Measurements from ENCODE around the gene OR56A3.
"Not testable (repeated sequence)": the region's sequence is repeated elsewhere in the genome, so short reads cannot be mapped to it uniquely, and the experiment has no call there.

Gene OR56A3

DNA sequence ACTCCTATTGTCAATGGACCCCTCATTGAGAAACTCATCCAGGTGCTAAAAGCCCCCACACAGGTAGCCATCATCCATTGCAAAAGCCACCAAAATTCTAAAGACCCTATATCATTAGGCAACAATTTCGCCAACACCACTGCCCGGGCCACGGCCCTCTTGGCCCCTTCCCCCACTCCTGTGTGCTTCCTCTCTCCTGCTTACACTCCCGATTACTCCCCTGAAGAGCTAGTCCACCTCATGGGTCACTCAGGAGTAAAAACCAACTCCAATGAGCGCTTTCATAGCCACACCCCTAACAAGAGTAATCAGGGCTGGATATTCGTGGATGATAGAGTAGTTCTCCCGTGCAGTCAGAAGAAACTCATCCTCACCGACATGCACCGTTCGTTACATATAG, 8.9 kb upstream of the OR56A3 start:
- Histone ChIP-seq H3K4me3 (no peak overlapping the region), H3K27ac (no peak overlapping the region)
- no peak for DNase-seq (ENCODE audit: low spot score)
- TF ChIP-seq, protein P1, sequence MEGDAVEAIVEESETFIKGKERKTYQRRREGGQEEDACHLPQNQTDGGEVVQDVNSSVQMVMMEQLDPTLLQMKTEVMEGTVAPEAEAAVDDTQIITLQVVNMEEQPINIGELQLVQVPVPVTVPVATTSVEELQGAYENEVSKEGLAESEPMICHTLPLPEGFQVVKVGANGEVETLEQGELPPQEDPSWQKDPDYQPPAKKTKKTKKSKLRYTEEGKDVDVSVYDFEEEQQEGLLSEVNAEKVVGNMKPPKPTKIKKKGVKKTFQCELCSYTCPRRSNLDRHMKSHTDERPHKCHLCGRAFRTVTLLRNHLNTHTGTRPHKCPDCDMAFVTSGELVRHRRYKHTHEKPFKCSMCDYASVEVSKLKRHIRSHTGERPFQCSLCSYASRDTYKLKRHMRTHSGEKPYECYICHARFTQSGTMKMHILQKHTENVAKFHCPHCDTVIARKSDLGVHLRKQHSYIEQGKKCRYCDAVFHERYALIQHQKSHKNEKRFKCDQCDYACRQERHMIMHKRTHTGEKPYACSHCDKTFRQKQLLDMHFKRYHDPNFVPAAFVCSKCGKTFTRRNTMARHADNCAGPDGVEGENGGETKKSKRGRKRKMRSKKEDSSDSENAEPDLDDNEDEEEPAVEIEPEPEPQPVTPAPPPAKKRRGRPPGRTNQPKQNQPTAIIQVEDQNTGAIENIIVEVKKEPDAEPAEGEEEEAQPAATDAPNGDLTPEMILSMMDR (IDR thresholded peaks at IDR 0.05) = no peak

DNA sequence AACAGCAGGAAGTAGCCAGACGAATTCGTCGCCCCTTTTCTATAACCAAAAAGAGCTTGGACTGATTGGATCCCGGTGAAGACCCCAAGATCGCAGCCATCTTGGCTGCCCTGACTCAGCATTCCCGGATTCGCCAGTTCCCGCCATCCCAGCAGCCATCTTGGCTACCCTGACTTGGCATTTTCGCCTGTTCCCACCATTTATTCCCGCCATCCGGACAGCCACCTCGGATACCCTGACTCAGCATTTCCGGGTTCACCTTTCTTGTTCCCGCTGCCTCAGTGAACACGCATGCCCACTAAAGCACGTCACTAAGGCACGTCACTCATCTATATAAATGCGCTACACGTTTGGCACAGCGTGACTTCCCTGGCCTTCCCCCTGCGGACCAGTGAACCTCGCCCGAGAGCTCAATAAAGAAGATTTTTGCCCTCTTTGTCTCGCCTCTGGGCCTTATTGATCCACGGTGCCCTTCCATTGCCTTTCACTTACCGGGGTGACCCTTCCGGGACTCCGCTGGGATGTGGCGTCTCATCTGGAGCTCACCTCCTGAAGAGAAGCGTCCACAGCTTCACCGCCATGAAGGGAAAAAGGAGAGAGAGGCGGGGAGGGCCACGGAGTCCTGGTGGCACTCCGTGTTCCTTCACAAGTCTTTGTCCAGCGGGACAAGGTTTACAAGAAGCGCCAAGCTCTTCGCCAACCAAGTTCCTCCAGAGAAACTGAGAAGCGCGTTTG, 4.0 kb upstream of the OR56A3 start:
- no peak overlapping the region for H3K27ac ChIP-seq
- DNase-seq (ENCODE audit: low spot score) = no peak
- no peak overlapping the region for H3K4me3 ChIP-seq
- TF ChIP-seq, protein P1 (IDR thresholded peaks at IDR 0.05) = no peak

DNA sequence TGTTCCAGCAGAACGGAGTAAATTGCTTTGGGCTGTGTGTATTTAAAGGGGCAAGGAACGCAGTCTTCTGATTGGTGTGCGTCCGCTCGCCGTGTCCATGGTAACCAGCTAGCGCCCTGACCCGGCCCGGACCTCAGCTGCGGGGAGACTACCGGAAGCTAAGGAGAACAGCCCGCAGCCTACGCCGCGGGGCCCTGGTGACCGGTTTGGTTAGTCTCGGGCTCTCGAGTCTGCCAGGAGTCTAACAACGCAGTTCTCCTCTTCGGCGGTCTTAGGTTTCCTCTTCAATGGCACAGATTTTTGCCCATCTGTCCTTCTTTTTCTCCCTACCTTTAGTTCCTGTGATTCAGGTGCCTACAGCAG, 3.5 kb upstream of the OR56A3 start:
- H3K4me3 ChIP-seq = no peak overlapping the region
- no peak for DNase-seq (ENCODE audit: low spot score)
- H3K27ac ChIP-seq = no peak overlapping the region
- TF ChIP-seq, protein P1 (IDR thresholded peaks at IDR 0.05) = no peak

DNA sequence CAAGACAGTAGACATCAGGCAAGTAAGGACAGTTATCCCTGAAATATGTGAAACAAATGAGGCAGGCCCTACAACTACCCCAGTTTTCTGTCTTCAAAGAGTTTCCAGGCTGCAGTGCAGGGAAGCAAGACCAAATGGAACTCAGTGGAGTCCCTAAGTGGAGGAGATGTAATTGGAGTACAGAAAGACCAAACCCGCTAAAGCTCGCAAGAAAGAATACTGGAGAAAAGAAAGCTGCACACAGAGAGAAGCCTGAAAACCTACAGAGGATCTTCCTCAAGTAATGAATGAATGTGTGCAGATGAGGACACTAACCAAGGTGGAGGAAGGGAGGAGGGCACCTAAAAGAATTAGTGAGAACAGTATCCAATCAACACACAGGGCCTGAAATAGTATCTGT, 1.3 kb upstream of the OR56A3 start:
- DNase-seq (ENCODE audit: low spot score) = no peak
- Histone ChIP-seq H3K27ac (no peak overlapping the region), H3K4me3 (no peak overlapping the region)
- TF ChIP-seq, protein P1 (IDR thresholded peaks at IDR 0.05) = no peak

DNA sequence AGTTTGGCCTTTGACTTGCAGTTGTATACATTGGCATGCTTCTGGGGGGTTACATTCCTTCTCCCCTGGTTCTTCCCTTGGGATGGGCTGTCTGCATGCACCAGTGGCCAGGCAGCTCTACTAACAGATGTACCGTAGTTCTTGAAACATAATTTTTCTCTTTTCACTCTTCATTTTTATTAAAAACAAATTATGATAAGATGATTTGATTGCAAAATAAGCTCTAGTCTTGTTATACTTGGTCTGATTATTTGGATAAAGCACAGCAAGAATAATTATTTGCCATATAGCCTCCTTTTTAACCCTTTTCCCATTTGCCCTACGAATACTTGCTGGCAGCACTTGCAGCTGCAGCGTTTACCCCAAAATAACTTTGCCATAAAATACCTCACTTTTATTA, 13.5 kb downstream of the OR56A3 start:
- no peak overlapping the region for H3K4me3 ChIP-seq
- H3K27ac ChIP-seq = no peak overlapping the region
- TF ChIP-seq, protein P1 (IDR thresholded peaks at IDR 0.05) = no peak
- DNase-seq (ENCODE audit: low spot score) = no peak

DNA sequence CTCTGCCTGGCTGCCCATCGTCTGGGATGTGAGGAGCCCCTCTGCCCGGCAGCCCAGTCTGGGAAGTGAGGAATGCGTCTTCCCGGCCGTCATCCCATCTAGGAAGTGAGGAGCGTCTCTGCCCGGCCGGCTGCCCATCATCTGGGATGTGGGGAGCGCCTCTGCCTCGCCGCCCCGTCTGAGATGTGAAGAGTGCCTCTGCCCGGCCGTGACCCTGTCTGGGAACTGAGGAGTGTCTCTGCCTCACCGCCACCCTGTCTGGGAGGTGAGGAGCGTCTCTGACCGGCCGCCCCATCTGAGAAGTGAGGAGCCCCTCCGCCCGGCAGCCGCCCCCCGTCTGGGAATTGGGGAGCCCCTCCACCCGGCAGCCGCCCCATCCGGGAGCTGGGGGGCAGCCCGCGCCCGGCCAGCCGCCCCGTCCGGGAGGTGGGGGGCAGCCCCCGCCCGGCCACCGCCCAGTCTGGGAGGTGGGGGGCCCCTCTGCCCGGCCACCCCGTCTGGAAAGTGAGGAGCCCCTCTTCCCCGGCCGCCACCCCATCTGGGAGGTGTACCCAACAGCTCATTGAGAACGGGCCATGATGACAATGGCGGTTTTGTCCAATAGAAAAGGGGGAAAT, 18.8 kb downstream of the OR56A3 start:
- not testable (repeated sequence) for DNase-seq (ENCODE audit: low spot score); H3K4me3 ChIP-seq; H3K27ac ChIP-seq

DNA sequence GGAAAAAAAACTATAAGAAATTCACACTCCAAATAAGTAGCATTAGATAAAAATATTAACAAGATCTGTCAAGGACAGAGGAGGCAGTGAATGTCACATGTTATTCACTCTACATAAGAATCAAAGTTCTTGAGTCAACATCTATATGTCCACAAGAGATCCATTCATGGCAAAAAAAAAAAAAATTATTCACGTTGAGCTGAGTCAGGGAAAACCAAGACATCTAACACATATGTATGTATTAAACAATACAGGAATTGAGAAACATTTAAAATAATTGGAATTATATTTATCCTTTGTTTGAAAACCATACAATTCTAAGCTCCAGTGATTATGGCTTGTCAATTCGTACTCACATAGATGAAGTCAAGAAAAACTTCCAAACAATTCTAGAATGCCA, 24.9 kb downstream of the OR56A3 start:
- no peak for DNase-seq (ENCODE audit: low spot score)
- TF ChIP-seq, protein P1 (IDR thresholded peaks at IDR 0.05) = no peak
- H3K27ac ChIP-seq = no peak overlapping the region
- no peak overlapping the region for H3K4me3 ChIP-seq
